Aorta (tissue), 5 donors: Measurements from ENCODE around the gene IER3. TPM values are rescaled to one million over a fixed set of nuclear protein-coding genes. Genes with fewer than 3 reads are reported as not detected.
"Not testable (repeated sequence)": the region's sequence is repeated elsewhere in the genome, so short reads cannot be mapped to it uniquely, and the experiment has no call there.

Experiments
- ATAC-seq: fragments of 200-7000 bp; cut with Tn5 transposase; one replicate; pipeline ENCODE4 v1.9.1; 2022; ENCODE audit warnings: moderate library complexity; ENCODE audit not compliant: low FRiP score
- DNase-seq, 2 donors: peaks; one replicate each; pipeline ENCODE4 v3.0.0-alpha.2; 2020
- H3K27ac ChIP-seq, 2 donors: one replicate each; pipeline ENCODE4 v1.5.1; 2013; ENCODE audit warnings: low read length in 2 of 2, mild to moderate bottlenecking in 2 of 2, moderate library complexity in 2 of 2, control low read depth in 1 of 2, inconsistent platforms in 1 of 2, low read depth in 1 of 2
- H3K27me3 ChIP-seq, 2 donors: one replicate each; pipeline ENCODE4 v1.6.1; 2013; ENCODE audit warnings: control low read depth in 1 of 2, low read length in 1 of 2, mild to moderate bottlenecking in 1 of 2, moderate library complexity in 1 of 2; ENCODE audit not compliant: insufficient read depth in 2 of 2, control insufficient read depth in 1 of 2
- H3K36me3 ChIP-seq, 2 donors: one replicate each; pipeline ENCODE4 v1.6.1; 2013; ENCODE audit warnings: control low read depth in 1 of 2, low read length in 1 of 2, mild to moderate bottlenecking in 1 of 2; ENCODE audit not compliant: insufficient read depth in 2 of 2, control insufficient read depth in 1 of 2
- H3K4me1 ChIP-seq, 2 donors: one replicate each; pipeline ENCODE4 v1.6.1; 2013; ENCODE audit warnings: low read length in 2 of 2, control low read depth in 1 of 2, mild to moderate bottlenecking in 1 of 2, moderate library complexity in 1 of 2; ENCODE audit not compliant: insufficient read depth in 2 of 2, control insufficient read depth in 1 of 2
- H3K4me3 ChIP-seq, 2 donors: one replicate each; pipeline ENCODE4 v1.5.1; 2013; ENCODE audit warnings: low read length in 2 of 2, control low read depth in 1 of 2, mild to moderate bottlenecking in 1 of 2
- H3K9me3 ChIP-seq: one replicate; pipeline ENCODE4 v1.6.1; 2013; ENCODE audit warnings: mild to moderate bottlenecking, low read length; ENCODE audit not compliant: control insufficient read depth
- WGBS, 2 donors: extraction: QIAGEN DNeasy Blood & Tissue Kit; methylation state at CpG; one replicate each; pipeline ENCODE4 v1.1.7; 2013; 5-methylcytosine and 5-hydroxymethylcytosine counted together
- intact Hi-C, 2 donors: fragments of 100-400 bp; cut with DNase I; formaldehyde crosslinking; loops; one replicate each; pipeline versions ENCODE4 v1.14.2 to v1.15.0; 2022
- polyA plus RNA-seq, 2 donors: library from polyadenylated mRNA; stranded (reverse); fragments of 200-250 nt; gene quantifications; one replicate each; pipeline ENCODE4 v1.2.3, GENCODE V29; 2013
- total RNA-seq, 2 donors: library from RNA; stranded (reverse); fragmentation: NEBNext Ultra II Directional; extraction: Animal tissue kit (Norgen Biotek cat#: 25700); gene quantifications; one replicate each; pipeline ENCODE4 v1.2.1, GENCODE V29; 2021
- donor health status: healthy with polysubstance abuse.
- donor health status: Bipolar disorder and iron deficiency.
- donor health status: DM: no; HTN: no; CAD: no.
- donor health status: DM: no; HTN: no; CAD: no.
- donor health status: DM: yes; HTN: yes; CAD: no.

The IER3 gene
- total and polyA plus RNA-seq, 4 donors: 17.8 to 88.8 (median 67.5) TPM

DNA sequence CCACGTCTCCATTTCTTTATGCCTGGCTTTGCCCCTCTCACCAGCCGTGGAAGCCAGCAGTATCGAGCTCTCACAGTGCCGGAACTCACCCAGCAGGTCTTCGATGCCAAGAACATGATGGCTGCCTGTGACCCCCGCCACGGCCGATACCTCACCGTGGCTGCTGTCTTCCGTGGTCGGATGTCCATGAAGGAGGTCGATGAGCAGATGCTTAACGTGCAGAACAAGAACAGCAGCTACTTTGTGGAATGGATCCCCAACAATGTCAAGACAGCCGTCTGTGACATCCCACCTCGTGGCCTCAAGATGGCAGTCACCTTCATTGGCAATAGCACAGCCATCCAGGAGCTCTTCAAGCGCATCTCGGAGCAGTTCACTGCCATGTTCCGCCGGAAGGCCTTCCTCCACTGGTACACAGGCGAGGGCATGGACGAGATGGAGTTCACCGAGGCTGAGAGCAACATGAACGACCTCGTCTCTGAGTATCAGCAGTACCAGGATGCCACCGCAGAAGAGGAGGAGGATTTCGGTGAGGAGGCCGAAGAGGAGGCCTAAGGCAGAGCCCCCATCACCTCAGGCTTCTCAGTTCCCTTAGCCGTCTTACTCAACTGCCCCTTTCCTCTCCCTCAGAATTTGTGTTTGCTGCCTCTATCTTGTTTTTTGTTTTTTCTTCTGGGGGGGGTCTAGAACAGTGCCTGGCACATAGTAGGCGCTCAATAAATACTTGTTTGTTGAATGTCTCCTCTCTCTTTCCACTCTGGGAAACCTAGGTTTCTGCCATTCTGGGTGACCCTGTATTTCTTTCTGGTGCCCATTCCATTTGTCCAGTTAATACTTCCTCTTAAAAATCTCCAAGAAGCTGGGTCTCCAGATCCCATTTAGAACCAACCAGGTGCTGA, 20.3 kb downstream of the IER3 start:
- not testable (repeated sequence) for H3K36me3 ChIP-seq, H3K4me3 ChIP-seq, H3K9me3 ChIP-seq, DNase-seq, H3K27me3 ChIP-seq, H3K4me1 ChIP-seq, H3K27ac ChIP-seq, ATAC-seq
- WGBS, 2 donors: 44 to 45% methylated on average over 29 of the region's 29 CpGs
- intact Hi-C loops: loop anchor here in 1 of 2 donors (5.0 kb wide), 1 partner anchor 167 kb away; the partner anchor contains the start of genes GNL1 and PRR3

DNA sequence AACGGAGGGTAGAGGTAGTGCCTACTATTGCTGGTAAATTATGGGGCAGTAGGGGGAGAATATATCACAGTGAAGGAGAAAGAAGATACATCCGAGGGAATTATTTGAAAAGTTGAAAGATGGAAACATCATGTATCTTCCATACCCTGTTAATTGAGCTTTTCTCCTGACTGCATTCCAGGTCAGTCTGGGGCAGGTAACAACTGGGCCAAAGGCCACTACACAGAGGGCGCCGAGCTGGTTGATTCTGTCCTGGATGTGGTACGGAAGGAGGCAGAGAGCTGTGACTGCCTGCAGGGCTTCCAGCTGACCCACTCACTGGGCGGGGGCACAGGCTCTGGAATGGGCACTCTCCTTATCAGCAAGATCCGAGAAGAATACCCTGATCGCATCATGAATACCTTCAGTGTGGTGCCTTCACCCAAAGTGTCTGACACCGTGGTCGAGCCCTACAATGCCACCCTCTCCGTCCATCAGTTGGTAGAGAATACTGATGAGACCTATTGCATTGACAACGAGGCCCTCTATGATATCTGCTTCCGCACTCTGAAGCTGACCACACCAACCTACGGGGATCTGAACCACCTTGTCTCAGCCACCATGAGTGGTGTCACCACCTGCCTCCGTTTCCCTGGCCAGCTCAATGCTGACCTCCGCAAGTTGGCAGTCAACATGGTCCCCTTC, 21.0 kb downstream of the IER3 start:
- H3K27me3 ChIP-seq, H3K27ac ChIP-seq, H3K4me3 ChIP-seq, H3K36me3 ChIP-seq, H3K9me3 ChIP-seq, H3K4me1 ChIP-seq, DNase-seq, ATAC-seq: not testable (repeated sequence)
- 39 to 40% methylated on average over 16 of the region's 16 CpGs for WGBS, 2 donors
- intact Hi-C loops: loop anchor here in 1 of 2 donors (5.0 kb wide), 1 partner anchor 166 kb away; the partner anchor contains the start of genes GNL1 and PRR3

DNA sequence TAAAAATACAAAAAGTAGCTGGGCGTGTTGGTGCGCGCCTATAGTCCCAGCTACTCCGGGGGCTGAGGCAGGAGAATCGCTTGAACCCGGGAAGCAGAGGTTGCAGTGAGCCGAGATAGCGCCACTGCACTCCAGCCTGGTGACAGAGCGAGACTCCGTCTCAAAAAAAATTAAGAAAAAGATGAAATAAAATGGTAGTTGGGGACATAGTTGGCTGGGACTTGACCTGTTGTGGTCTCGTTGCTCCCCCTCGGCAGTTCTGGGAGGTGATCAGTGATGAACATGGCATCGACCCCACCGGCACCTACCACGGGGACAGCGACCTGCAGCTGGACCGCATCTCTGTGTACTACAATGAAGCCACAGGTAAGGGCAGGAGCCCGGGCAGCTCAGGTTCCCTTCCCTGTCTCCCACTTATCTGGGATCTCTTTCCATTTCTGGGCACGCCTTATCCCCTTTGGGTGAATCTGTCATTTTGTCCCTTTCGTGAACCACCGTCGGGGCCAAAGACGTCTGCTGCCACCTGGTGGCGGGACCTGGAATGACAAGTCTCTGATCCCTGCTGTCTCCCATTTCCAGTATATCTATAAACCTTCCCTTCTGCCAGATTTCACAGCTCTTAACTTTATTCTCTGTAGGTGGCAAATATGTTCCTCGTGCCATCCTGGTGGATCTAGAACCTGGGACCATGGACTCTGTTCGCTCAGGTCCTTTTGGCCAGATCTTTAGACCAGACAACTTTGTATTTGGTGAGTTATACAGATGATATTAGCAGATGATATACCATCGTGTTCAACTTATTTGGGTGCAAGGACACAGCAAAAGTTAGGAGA, 21.9 kb downstream of the IER3 start:
- Histone ChIP-seq H3K27ac (peak overlapping the region in 1 of 2 donors; percentile 1), H3K36me3 (peaks cover 0 to 3% of the 10 kb centered on the region in 2 donors), H3K4me3 (peak overlapping the region in 1 of 2 donors; percentile 2), H3K4me1 (no peaks in the 10 kb centered on the region), H3K9me3 (no peaks in the 10 kb centered on the region), H3K27me3 (no peaks in the 10 kb centered on the region)
- ATAC-seq (peak; percentile 72), DNase-seq (peak; percentile 87 to 95)
- WGBS, 2 donors: 8 to 9% methylated on average over 27 of the region's 27 CpGs
- intact Hi-C loops: loop anchor here (1.0 to 5.0 kb wide), 2 partner anchors 43 to 165 kb away; partner anchors contain the start of genes GNL1 (in 1 of the 2) and PRR3 (in 1 of the 2)

DNA sequence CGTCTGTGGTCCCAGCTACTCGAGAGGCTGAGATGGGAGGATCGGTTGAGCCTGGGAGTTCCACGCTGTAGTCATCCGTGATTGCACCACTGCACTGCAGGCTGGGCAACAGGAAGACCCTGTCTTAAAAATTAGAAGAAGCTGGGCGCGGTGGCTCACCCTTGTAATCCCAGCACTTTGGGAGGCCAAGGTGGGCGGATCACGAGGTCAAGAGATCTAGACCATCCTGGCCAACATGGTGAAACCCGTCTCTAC, 22.4 kb downstream of the IER3 start:
- peak in 1 of 2 donors; percentile 63 for DNase-seq
- not testable (repeated sequence) for H3K27me3 ChIP-seq, H3K36me3 ChIP-seq, H3K9me3 ChIP-seq, ATAC-seq, H3K4me1 ChIP-seq
- intact Hi-C loops: loop anchor here (1.0 to 5.0 kb wide), 2 partner anchors 43 to 165 kb away; partner anchors contain the start of genes GNL1 (in 1 of the 2) and PRR3 (in 1 of the 2)
- peak overlapping the region in 1 of 2 donors; percentile 31 for H3K27ac ChIP-seq
- 5 to 6% methylated on average over 10 of the region's 10 CpGs for WGBS, 2 donors
- H3K4me3 ChIP-seq: peak overlapping the region in 1 of 2 donors; percentile 36

DNA sequence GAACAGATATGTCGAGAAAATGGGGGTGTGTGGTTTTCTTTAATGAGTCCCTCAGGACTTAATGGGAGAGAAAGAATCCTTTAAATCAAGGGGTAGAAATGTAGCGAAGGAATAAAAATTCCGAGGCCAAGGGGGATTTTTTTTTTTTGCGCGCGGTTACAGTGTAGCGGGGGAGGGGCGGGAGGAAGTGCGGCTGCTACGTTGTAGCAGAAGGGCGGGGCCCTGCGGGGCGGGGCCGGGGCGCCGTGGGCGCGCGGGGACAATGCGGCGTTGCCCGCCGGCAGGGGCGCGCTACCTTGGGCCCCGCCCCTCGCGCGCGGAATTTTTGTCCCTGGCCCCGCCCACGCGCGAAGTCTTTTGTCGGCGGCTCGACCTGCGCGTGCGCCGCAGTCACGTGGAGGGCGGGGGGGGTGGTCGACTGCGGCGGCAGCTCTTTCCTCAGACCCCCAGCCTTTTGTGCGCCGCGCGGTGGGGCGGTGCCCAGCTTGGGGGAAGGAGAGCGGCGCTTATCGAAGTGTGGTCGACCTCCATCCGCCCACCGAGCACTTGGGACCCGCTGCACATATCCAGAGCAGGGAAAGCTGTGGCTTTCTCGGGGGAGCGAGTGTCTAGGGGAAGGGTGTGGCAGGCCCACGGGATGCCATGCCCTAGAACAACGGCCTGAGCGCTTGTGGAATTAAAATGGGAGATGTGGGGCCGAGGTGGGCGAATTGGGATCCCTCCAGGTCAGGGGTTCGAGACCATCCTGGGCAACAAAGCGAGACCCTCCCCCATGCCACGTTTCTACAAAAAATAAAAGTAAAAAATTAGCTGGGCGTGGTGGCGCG, 22.9 kb downstream of the IER3 start:
- H3K9me3 ChIP-seq: no peaks in the 10 kb centered on the region
- 0 to 1% methylated on average over 53 to 71 of the region's 71 CpGs for WGBS, 2 donors
- H3K4me1 ChIP-seq: no peaks in the 10 kb centered on the region
- H3K4me3 ChIP-seq: peak overlapping the region; percentile 80 to 99
- H3K27me3 ChIP-seq: no peaks in the 10 kb centered on the region
- intact Hi-C loops: loop anchor here (1.0 to 5.0 kb wide), 5 partner anchors 35 to 164 kb away; partner anchors contain the start of genes GNL1 (in 1 of the 2), MRPS18B (in 1 of the 2), PPP1R10 (in 1 of the 2) and PPP1R18 (in 1 of the 2)
- peaks cover 0 to 3% of the 10 kb centered on the region in 2 donors for H3K36me3 ChIP-seq
- peak overlapping the region; percentile 58 to 87 for H3K27ac ChIP-seq
- DNase-seq: peak; percentile 93 to 98
- peak; percentile 86 for ATAC-seq

DNA sequence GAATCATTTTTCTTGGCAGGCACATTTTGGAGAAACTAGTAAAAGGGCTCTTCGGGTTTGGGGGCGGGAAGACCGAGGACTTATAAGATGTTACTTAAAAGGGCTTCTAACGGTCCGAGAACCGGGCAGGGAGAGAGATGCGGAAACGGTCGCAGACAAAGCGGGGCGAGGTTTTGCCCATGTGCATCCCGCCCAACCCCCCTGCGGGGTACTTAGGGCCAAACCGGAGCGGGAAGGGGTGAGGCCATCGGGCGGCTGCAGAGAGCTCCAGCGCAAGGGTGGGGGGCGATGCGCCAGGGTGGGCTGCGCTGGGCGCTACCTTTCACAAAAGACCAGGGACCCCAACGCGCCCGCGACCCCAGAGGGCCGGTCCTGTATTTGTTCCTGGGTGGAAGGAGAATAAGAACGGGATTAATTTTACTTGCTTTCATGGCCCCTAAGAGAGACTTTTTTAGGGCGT, 23.6 kb downstream of the IER3 start:
- intact Hi-C loops: loop anchor here (1.0 to 5.0 kb wide), 4 partner anchors 34 to 163 kb away; partner anchors contain the start of genes GNL1 (in 1 of the 2), MRPS18B (in 1 of the 2), PPP1R10 (in 1 of the 2) and PPP1R18 (in 1 of the 2)
- DNase-seq: peak; percentile 87 to 90

DNA sequence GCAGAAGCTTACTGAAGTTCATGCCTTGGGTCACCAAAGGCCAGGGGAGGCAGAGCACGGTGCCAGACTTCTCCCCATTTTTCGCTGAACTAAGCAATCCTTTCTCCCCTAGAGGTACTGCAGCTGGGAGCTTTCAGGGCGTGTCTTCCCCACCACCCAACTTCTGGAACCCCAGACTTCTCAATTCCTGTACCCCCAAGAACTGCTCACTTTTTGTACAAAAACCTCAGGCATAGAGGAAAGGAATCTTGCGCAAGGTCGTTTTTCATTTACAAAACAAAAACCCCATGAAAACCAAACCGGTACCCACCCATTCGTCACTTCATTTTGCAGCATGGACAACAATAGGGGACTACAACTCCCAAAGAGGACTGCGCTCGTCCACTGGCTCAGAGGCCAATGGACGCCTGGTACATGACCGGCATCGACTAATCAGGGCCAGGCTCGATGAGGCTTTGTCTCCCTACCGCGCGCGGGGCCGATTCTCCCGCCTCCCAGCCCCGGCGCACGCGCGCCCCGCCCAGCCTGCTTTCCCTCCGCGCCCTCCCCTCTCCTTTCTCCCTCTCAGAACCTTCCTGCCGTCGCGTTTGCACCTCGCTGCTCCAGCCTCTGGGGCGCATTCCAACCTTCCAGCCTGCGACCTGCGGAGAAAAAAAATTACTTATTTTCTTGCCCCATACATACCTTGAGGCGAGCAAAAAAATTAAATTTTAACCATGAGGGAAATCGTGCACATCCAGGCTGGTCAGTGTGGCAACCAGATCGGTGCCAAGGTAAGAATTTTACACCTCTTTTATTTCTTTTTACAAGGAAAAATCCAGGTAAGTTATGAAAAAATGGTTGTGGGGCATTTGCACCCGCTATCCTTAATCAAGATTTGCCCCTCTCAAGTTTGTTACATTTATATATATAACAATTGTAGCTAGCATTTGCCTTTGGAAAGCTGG, 24.3 kb downstream of the IER3 start, which contains the start of gene TUBB:
Gene TUBB (plus strand): TSS at position 562 of the 947 bp plus-strand sequence. CDS start 155 bp downstream, at position 717.
- intact Hi-C loops: loop anchor here (2.0 to 5.0 kb wide), 3 partner anchors 33 to 163 kb away; partner anchors contain the start of genes GNL1 (in 1 of the 2), MRPS18B (in 1 of the 2), PPP1R10 (in 1 of the 2) and PPP1R18 (in 1 of the 2)
- Histone ChIP-seq H3K4me3 (peak within 1 kb of the TSS; percentile 80 to 99), H3K4me1 (no peaks in the 10 kb centered on the region), H3K36me3 (no peaks in the 10 kb centered on the region), H3K27me3 (no peaks in the 10 kb centered on the region), H3K27ac (peak within 1 kb of the TSS; percentile 58 to 87), H3K9me3 (no peaks in the 10 kb centered on the region)
- peak; percentile 89 for ATAC-seq
- peak; percentile 98 for DNase-seq
- WGBS, 2 donors: 0 to 1% methylated on average over 38 of the region's 38 CpGs

More for the DNA sequence above, 23.6 kb downstream of the IER3 start:
- Histone ChIP-seq H3K27ac (peak overlapping the region; percentile 58 to 87), H3K27me3 (no peaks in the 10 kb centered on the region), H3K4me1 (no peaks in the 10 kb centered on the region), H3K4me3 (peak overlapping the region; percentile 80 to 99), H3K36me3 (peaks cover 0 to 2% of the 10 kb centered on the region in 2 donors), H3K9me3 (no peaks in the 10 kb centered on the region)
- peak; percentile 40 for ATAC-seq
- 0% methylated on average over 29 of the region's 29 CpGs for whole genome bisulfite sequencing, 2 donors
